Iris pigment epithelial cell (primary cell): Measurements from ENCODE around the gene TAP2.

ENCODE experiments used
- DNase-seq: peaks from one replicate; pipeline ENCODE4 v3.0.0-alpha.2; 2011; ENCODE audit warnings: low read depth

TAP2 gene

GRCh38 chr6:32792901-32793435 lies 45.6 kb downstream of the TAP2 start:
- DNase-seq: no peak

- DNase-seq: no peak
These were observed 48.2 kb downstream of the TAP2 start for GRCh38 chr6:32790306-32790705.
